Upper lobe of left lung (tissue), 4 donors: ENCODE measurements around the gene TMEM132E.

Experiments used
- CTCF ChIP-seq, 6 experiments: fragments of 450-650 bp in 4 of 6; fragments of 200-600 bp in 2 of 6; sonication (generic) in 2 of 6; IDR thresholded peaks; one replicate each; pipeline ENCODE4 v1.5.1; 2016 to 2019; ENCODE audit warnings: antibody characterized with exemption in 6 of 6
- POLR2A ChIP-seq, 4 donors: fragments of 450-650 bp; IDR thresholded peaks; one replicate each; pipeline ENCODE4 v1.5.1; 2016 to 2017; ENCODE audit warnings: antibody characterized with exemption in 4 of 4, mild to moderate bottlenecking in 2 of 4

GRCh38 chr17:34669511-34669910 lies 90.1 kb downstream of the TMEM132E start:
- TF ChIP-seq CTCF (IDR thresholded peaks at IDR 0.05) (no peak), POLR2A (IDR thresholded peaks at IDR 0.05) (no peak)
